H9 (cell line): ENCODE results near the gene NBEA. TPM values are rescaled to one million over a fixed set of nuclear protein-coding genes. Genes with fewer than 3 reads are reported as not detected.

Source experiments
- DNase-seq: peaks from one replicate; pipeline ENCODE4 v3.0.0-alpha.2; 2017
- H2AFZ ChIP-seq: one replicate; pipeline ENCODE4 v1.6.1; 2013; ENCODE audit warnings: mild to moderate bottlenecking, low read length, control low read depth, moderate library complexity
- H2AK5ac ChIP-seq: 2 replicates; pipeline ENCODE4 v1.6.1; 2013; ENCODE audit warnings: low read length, control low read depth, mixed read lengths; ENCODE audit not compliant: insufficient read length
- H2BK120ac ChIP-seq: one replicate; pipeline ENCODE4 v1.6.1; 2013; ENCODE audit warnings: low read depth, mild to moderate bottlenecking, low read length, control low read depth, inconsistent platforms; ENCODE audit not compliant: poor library complexity, severe bottlenecking
- H2BK12ac ChIP-seq: 2 replicates; pipeline ENCODE4 v1.6.1; 2013; ENCODE audit warnings: low read length, control low read depth, mixed read lengths, low read depth; ENCODE audit not compliant: insufficient read length
- H2BK15ac ChIP-seq: 2 replicates; pipeline ENCODE4 v1.6.1; 2013; ENCODE audit warnings: low read depth, low read length, control low read depth
- H2BK20ac ChIP-seq: one replicate; pipeline ENCODE4 v1.6.1; 2013; ENCODE audit warnings: low read depth, mild to moderate bottlenecking, low read length, control low read depth, inconsistent platforms; ENCODE audit not compliant: poor library complexity, severe bottlenecking
- H2BK5ac ChIP-seq: 2 replicates; pipeline ENCODE4 v1.6.1; 2013; ENCODE audit warnings: low read length, control low read depth, mixed read lengths; ENCODE audit not compliant: insufficient read length
- H3K14ac ChIP-seq: 2 replicates; pipeline ENCODE4 v1.6.1; 2013; ENCODE audit warnings: low read length, control low read depth; ENCODE audit not compliant: insufficient read depth
- H3K18ac ChIP-seq: 2 replicates; pipeline ENCODE4 v1.6.1; 2013; ENCODE audit warnings: low read depth, mild to moderate bottlenecking, mixed read lengths, low read length, control low read depth; ENCODE audit not compliant: insufficient read length
- H3K23ac ChIP-seq: 2 replicates; pipeline ENCODE4 v1.6.1; 2013; ENCODE audit warnings: low read length, control low read depth, mixed read lengths, low read depth; ENCODE audit not compliant: insufficient read length
- H3K23me2 ChIP-seq: 2 replicates; pipeline ENCODE4 v1.6.1; 2013; ENCODE audit warnings: low read depth, mild to moderate bottlenecking, mixed read lengths, low read length, control low read depth; ENCODE audit not compliant: insufficient read length, poor library complexity, severe bottlenecking
- H3K27ac ChIP-seq: 2 replicates; pipeline ENCODE4 v1.5.1; 2013; ENCODE audit warnings: low read length, control low read depth, mixed read lengths, low read depth; ENCODE audit not compliant: insufficient read length
- H3K27me3 ChIP-seq: 2 replicates; pipeline ENCODE4 v1.6.1; 2013; ENCODE audit warnings: low read length, control low read depth, inconsistent platforms; ENCODE audit not compliant: insufficient read depth
- H3K4ac ChIP-seq: 2 replicates; pipeline ENCODE4 v1.6.1; 2013; ENCODE audit warnings: low read depth, mild to moderate bottlenecking, control low read depth, inconsistent platforms, low read length, moderate library complexity
- H3K4me1 ChIP-seq: 2 replicates; pipeline ENCODE4 v1.6.1; 2013; ENCODE audit warnings: low read length, control low read depth, inconsistent platforms; ENCODE audit not compliant: insufficient read depth
- H3K4me2 ChIP-seq: 2 replicates; pipeline ENCODE4 v1.6.1; 2013; ENCODE audit warnings: low read length, control low read depth, mixed read lengths; ENCODE audit not compliant: insufficient read length, insufficient read depth
- H3K56ac ChIP-seq: 2 replicates; pipeline ENCODE4 v1.6.1; 2013; ENCODE audit warnings: low read depth, mild to moderate bottlenecking, mixed read lengths, low read length, control low read depth; ENCODE audit not compliant: insufficient read length
- H3K79me1 ChIP-seq: 2 replicates; pipeline ENCODE4 v1.6.1; 2013; ENCODE audit warnings: low read depth, mild to moderate bottlenecking, moderate library complexity, low read length, control low read depth, inconsistent platforms; ENCODE audit not compliant: insufficient read depth, poor library complexity, severe bottlenecking
- H3K79me2 ChIP-seq: 2 replicates; pipeline ENCODE4 v1.6.1; 2013; ENCODE audit warnings: low read length, control low read depth, inconsistent platforms; ENCODE audit not compliant: insufficient read depth
- H3K9ac ChIP-seq: 2 replicates; pipeline ENCODE4 v1.6.1; 2013; ENCODE audit warnings: low read length, control low read depth, mixed read lengths; ENCODE audit not compliant: insufficient read length; ENCODE audit errors: extremely low read depth
- H3K9me3 ChIP-seq: one replicate; pipeline ENCODE4 v1.6.1; 2013; ENCODE audit warnings: low read depth, low read length, inconsistent platforms; ENCODE audit not compliant: control insufficient read depth
- H3T11ph ChIP-seq: one replicate; pipeline ENCODE4 v1.6.1; 2013; ENCODE audit warnings: mild to moderate bottlenecking, low read length, control low read depth, inconsistent platforms
- H4K20me1 ChIP-seq: one replicate; pipeline ENCODE4 v1.6.1; 2013; ENCODE audit not compliant: control insufficient read depth, insufficient read length, insufficient read depth
- H4K5ac ChIP-seq: 2 replicates; pipeline ENCODE4 v1.6.1; 2013; ENCODE audit warnings: low read depth, mild to moderate bottlenecking, mixed read lengths, low read length, control low read depth; ENCODE audit not compliant: insufficient read length
- H4K8ac ChIP-seq: replicated peaks from 2 replicates; pipeline ENCODE4 v1.6.1; 2013; ENCODE audit warnings: low read length, control low read depth, mixed read lengths, low read depth; ENCODE audit not compliant: insufficient read length
- H4K91ac ChIP-seq: 2 replicates; pipeline ENCODE4 v1.6.1; 2013; ENCODE audit warnings: low read depth, mild to moderate bottlenecking, moderate library complexity, mixed read lengths, low read length, control low read depth; ENCODE audit not compliant: insufficient read length
- H3K27ac Mint-ChIP-seq, 3 experiments: 2 replicates in 2 of 3; 3 replicates in 1 of 3; pipeline ENCODE4 v1.8.0; 2020 to 2021; ENCODE audit warnings: mixed read lengths in 3 of 3, mild to moderate bottlenecking in 1 of 3, moderate library complexity in 1 of 3
- H3K27me3 Mint-ChIP-seq: 2 replicates; pipeline ENCODE4 v1.8.0; 2021; ENCODE audit warnings: low read depth, mild to moderate bottlenecking, moderate library complexity, mixed read lengths
- H3K36me3 Mint-ChIP-seq, 3 experiments: 2 replicates in 2 of 3; 3 replicates in 1 of 3; pipeline ENCODE4 v1.8.0; 2020 to 2021; ENCODE audit warnings: low read depth in 3 of 3, mixed read lengths in 3 of 3; ENCODE audit not compliant: insufficient read depth in 1 of 3
- H3K4me1 Mint-ChIP-seq, 2 experiments: 2 replicates each; pipeline ENCODE4 v1.8.0; 2020; ENCODE audit warnings: mixed read lengths in 2 of 2
- H3K4me3 Mint-ChIP-seq, 2 experiments: 2 replicates in 1 of 2; 3 replicates in 1 of 2; pipeline ENCODE4 v1.8.0; 2020 to 2021; ENCODE audit warnings: mild to moderate bottlenecking in 2 of 2, mixed read lengths in 2 of 2, moderate library complexity in 1 of 2
- H3K9me3 Mint-ChIP-seq, 2 experiments: 2 replicates in 1 of 2; 3 replicates in 1 of 2; pipeline ENCODE4 v1.8.0; 2020; ENCODE audit warnings: mild to moderate bottlenecking in 2 of 2, mixed read lengths in 2 of 2, moderate library complexity in 1 of 2
- WGBS: extraction: QIAGEN DNeasy Blood & Tissue Kit; methylation state at CpG from one replicate; pipeline ENCODE4 v1.1.7; 2013; ENCODE audit warnings: missing lambda C conversion rate, low lambda C conversion rate, mixed read lengths; ENCODE audit not compliant: insufficient read length; ENCODE audit errors: extremely low coverage; 5-methylcytosine and 5-hydroxymethylcytosine counted together
- total RNA-seq: library from RNA; stranded (reverse); gene quantifications from 2 replicates; pipeline ENCODE4 v1.2.1, GENCODE V29; 2021
- TF ChIP-seq, protein P1 (sequence below): fragments of 200-600 bp; sonication (generic); conservative IDR thresholded peaks from 3 replicates; pipeline ENCODE4 v1.8.0; 2021; ENCODE audit warnings: antibody characterized with exemption, mild to moderate bottlenecking

NBEA gene
- total RNA-seq, 1 experiment from 2014 or later: 17.3 TPM

- H2BK12ac ChIP-seq: no peak overlapping the region
- H3K27me3 Mint-ChIP-seq: no peaks in the 10 kb centered on the region
- H3K79me2 ChIP-seq: no peaks in the 10 kb centered on the region
- H3K4me3 Mint-ChIP-seq: no peak overlapping the region
- no peak overlapping the region for H3K56ac ChIP-seq
- no peak overlapping the region for H3K4ac ChIP-seq
- H3K14ac ChIP-seq: no peak overlapping the region
- H3K27ac ChIP-seq: no peak overlapping the region
- no peak overlapping the region for H2BK20ac ChIP-seq
- H3K9me3 ChIP-seq: no peaks in the 10 kb centered on the region
- H3K27me3 ChIP-seq: no peaks in the 10 kb centered on the region
- no peaks in the 10 kb centered on the region for H3K23me2 ChIP-seq
- H4K8ac ChIP-seq: no peak overlapping the region
- H3K4me1 ChIP-seq: no peaks in the 10 kb centered on the region
- DNase-seq: no peak
- H3K4me1 Mint-ChIP-seq: peaks cover 0 to 5% of the 10 kb centered on the region in 2 experiments; a peak in 3 of 4 replicates
- WGBS: no CpG with 5 or more reads among the region's 1 CpG
- H3K79me1 ChIP-seq: no peaks in the 10 kb centered on the region
- H2AFZ ChIP-seq: no peak overlapping the region
- TF ChIP-seq, protein P1, sequence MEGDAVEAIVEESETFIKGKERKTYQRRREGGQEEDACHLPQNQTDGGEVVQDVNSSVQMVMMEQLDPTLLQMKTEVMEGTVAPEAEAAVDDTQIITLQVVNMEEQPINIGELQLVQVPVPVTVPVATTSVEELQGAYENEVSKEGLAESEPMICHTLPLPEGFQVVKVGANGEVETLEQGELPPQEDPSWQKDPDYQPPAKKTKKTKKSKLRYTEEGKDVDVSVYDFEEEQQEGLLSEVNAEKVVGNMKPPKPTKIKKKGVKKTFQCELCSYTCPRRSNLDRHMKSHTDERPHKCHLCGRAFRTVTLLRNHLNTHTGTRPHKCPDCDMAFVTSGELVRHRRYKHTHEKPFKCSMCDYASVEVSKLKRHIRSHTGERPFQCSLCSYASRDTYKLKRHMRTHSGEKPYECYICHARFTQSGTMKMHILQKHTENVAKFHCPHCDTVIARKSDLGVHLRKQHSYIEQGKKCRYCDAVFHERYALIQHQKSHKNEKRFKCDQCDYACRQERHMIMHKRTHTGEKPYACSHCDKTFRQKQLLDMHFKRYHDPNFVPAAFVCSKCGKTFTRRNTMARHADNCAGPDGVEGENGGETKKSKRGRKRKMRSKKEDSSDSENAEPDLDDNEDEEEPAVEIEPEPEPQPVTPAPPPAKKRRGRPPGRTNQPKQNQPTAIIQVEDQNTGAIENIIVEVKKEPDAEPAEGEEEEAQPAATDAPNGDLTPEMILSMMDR: no peak
- no peak overlapping the region for H3K18ac ChIP-seq
- H2BK120ac ChIP-seq: no peak overlapping the region
- no peaks in the 10 kb centered on the region for H4K20me1 ChIP-seq
- no peak overlapping the region for H2BK5ac ChIP-seq
- no peak overlapping the region for H3K4me2 ChIP-seq
- no peak overlapping the region for H4K5ac ChIP-seq
- no peak overlapping the region; a peak in 1 of 7 replicates for H3K27ac Mint-ChIP-seq
- H4K91ac ChIP-seq: no peak overlapping the region
- H3T11ph ChIP-seq: no peak overlapping the region
- no peak overlapping the region for H3K23ac ChIP-seq
- H2AK5ac ChIP-seq: no peak overlapping the region
- H2BK15ac ChIP-seq: no peak overlapping the region
- no peak overlapping the region for H3K9ac ChIP-seq
- H3K9me3 Mint-ChIP-seq: no peaks in the 10 kb centered on the region; a peak in 1 of 5 replicates
- H3K36me3 Mint-ChIP-seq: no peaks in the 10 kb centered on the region
Measured at GRCh38 chr13:35496006-35496405, 553.9 kb downstream of the NBEA start.
